HTR-8/SVneo (cell line): ENCODE measurements around the gene MAPK13.
A peak's percentile ranks its signal among the peaks of the same experiment; 100 is the strongest.
"Not testable (repeated sequence)": the region's sequence is repeated elsewhere in the genome, so short reads cannot be mapped to it uniquely, and the experiment has no call there.

Source experiments
- DNase-seq: peaks from one replicate; pipeline ENCODE4 v3.0.0; 2011; ENCODE audit warnings: low spot score, mixed read lengths; ENCODE audit not compliant: insufficient read length
- FAIRE-seq: peaks from 2 replicates; lab custom pipeline; 2011; peaks lifted over from hg19 to GRCh38; lab: Jason Lieb, UNC

Gene MAPK13

DNA sequence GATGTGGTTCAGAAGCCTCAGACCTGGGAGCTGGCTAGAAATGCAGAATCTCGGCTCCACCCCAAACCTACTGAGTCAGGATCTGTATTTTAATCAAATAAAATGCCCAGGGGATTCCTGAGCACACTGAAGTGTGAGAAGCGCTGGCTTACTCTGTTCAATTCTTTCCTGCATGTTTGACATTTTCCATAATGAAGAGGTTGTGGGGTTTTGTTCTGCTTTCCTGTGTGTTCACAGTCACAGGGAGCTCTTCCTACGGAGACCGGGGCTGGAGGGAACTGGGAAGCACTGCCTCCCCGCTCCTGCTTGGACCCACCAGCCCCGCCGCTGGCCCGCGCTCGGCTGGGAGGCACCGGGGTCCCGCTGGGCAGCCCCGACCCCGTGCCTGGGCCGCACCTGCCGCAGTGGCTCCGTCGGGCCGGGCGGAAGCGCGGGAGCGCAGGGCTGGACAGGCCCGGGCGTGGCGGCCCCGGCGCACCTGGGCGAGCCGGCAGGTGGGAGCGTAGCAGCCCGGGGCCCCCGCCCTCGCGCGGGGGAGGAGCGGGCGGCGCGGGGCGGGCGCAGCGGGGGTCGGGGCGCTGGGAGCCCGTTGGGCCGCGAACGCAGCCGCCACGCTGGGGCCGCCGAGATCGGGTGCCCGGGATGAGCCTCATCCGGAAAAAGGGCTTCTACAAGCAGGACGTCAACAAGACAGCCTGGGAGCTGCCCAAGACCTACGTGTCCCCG, at the start of gene MAPK13:
TSS of gene MAPK13 (plus strand) at position 573 of the 726 bp plus-strand sequence. CDS start at position 643, 70 bp downstream.
- DNase-seq (no peak), FAIRE-seq (no peak)

DNA sequence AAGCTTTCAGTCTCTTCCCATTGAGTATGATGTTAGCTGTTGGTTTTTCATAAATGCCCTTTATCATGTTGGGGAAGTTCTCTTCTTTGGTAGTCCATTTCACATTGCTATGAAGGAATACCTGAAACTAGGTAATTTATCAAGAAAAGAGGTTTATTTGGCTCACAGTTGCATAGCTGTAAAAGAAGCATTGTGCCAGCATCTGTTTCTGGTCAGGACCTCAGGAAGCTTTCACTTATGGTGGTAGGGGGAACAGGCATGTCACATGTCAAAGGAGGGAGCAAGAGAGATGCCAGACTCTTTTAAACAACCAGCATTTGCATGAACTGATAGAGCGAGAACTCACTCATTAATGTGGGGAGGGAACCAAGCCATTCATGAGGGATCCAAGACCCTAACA, 48.0 kb upstream of the MAPK13 start:
- FAIRE-seq: no peak
- DNase-seq: no peak

DNA sequence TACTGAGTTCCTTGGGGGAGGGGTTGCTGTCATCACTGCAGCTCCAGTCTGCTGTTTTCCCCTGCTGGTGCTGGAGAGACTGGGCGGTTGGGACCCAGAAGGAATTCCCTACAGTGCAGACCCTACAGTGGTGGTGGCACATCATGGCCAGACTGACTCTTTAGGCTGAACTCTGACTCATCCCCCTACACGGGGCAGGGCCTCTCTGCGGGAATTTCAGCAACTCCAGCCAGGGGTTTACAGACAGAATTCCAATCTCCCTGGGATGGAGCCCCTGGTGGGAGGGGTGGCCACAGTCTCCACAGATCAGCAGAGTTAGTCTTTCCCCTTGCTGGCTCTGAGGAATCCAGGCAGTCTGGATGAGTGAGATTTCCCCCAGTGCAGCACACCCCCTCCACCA, 46.9 kb upstream of the MAPK13 start:
- no peak for DNase-seq
- no peak for FAIRE-seq

DNA sequence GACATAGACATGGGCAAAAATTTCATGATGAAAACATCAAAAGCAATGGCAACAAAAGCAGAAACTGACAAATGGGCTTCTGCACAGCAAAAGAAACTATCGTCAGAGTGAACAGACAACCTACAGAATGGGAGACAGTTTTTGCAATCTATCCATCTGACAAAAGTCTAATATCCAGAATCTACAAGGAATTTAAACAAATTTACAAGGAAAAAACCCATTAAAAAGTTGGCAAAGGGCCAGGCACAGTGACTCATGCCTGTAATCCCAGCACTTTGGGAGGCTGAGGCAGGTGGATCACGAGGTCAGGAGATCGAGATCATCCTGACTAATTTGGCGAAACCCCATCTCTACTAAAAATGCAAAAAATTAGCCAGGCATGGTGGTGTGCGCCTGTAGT, 42.1 kb upstream of the MAPK13 start:
- not testable (repeated sequence) for DNase-seq, FAIRE-seq

DNA sequence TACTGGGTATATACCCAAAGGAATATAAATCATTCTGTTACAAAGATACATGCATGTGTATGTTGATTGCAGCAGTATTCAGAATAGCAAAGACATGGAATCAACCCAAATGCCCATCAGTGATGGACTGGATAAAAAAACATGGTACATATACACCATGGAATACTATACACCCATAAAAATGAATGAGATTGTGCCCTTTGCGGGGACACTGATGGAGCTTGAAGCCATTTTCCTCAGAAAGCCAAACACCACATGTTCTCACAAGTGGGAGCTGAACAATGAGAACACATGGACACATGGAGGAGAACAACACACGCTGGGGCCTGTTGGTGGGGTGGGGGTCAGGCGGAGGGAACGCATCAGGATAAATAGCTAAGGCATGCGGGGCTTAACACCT, 41.3 kb upstream of the MAPK13 start:
- no peak for FAIRE-seq
- no peak for DNase-seq

DNA sequence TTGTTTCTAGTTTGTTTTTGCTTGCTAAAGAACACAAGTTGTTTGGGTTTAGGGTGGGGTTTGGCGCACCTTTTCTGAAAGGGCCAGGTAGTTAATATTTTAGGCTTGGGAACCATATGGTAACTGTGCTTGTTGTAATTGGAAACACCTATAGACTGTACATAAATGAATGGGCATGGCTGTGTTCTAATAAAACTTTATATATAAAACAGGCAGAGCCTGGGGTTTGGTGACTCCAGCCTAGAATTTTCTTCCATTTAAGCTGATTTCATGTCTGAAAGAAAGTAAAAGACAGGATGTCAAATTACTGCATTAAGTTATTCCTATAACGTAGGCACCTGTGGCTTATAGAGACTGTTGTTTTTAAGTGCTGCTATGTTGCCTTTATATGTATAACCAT, 36.1 kb upstream of the MAPK13 start:
- FAIRE-seq (no peak), DNase-seq (no peak)

DNA sequence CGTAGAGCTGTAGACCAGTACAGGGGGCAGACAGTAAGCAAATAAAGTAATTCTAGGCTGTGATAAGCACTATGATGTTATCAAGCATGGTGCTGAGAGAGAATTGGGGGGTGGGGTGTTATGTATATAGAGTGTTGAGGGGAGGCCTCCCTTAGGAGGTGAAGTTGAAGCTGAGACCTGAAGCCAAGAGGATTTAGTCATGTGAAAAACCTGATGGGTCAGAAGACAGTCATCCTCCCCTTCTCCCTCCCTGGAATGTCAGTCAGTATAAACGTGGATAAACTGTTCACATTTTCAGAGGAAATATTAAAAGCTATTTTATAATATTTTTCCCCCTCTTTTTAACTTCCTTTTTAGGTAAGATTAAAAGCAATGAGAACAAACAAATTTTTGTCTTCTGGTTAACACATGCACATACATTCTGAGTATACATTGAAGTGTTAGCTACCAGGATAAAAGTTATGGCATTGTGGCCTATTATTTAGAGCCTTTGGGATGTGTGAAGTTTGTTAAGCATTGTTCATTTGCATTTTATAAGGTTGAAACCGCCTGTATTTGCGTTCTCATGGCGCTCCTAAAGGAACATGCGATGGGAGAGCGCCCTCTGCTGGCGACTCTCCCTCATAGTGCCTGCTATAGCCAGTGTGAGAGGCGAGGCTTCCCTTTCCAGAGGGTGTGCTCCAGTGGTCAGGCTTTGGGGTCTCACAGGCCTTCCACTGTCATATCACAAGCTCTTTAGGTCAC, 35.4 kb upstream of the MAPK13 start:
- FAIRE-seq (peak; percentile 48), DNase-seq (peak; percentile 65)

DNA sequence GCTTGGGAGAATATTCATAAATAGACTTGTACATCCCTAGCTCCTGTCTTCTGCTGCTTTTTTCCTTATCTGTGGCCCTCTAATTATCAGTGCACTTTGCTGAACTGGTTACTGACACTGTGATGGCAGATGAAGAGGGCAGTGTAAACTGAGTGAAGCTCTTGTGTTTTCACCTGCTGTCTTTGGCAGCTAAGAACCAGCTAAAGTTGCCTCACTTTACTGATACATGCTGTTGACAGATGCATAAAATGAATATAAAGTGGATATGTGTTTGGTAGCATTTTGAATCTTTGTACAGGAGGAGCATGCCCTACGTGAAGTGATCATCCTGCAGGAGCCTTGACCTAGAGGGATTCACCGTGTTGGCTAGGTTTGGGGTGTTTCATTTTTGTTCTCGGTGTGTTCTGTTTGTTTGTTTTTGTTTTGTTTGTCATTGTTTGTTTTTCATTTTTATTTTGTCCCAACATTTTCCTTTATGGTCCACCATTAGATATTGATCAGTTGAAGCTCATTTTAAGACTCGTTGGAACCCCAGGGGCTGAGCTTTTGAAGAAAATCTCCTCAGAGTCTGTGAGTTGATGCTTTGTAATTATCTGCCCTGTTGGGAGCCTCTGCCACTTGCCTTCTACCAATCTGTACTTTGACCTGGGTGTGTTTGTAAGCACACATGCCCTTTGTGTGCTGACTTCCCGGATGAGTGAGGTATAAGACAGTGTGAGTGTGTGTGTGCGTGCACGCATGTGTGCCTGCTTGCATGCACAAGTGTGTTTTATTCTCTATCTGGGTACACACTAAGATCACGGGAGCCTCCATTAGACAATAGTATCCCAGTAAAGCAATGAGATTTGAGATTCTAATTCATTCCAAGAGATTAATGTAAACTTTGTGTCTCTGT, 34.6 kb upstream of the MAPK13 start:
- FAIRE-seq: no peak

DNA sequence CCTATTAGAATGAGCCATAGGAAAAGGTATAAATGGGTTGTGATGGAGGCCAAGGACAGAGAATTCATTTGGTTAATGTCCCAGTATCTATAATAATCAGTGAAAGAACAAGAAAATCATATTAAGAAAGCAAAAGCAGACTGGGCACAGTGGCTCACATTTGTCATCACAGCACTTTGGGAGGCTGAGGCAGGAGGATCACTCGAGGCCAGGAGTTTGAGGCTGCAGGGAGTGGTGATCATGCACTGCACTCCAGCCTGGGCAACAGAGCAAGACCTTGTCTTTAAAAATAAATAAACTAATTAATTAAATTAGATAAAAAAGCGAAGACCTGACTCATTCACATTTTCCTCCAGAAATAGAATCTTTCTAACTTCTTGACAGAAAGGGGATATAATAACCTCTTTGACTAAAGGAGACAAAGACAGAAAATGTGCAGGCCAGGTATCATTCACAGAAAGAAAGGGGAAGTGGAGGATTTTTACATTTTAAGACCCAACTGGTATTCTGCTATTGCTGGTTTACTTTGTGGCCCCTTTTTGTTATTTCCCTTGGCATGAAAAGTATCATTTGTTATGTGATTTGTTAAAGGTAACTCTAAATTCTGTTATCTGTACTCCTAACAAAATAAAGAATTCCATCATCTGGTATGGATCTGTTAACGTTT, 31.9 kb upstream of the MAPK13 start:
- DNase-seq (no peak), FAIRE-seq (no peak)

More for the DNA sequence above, 34.6 kb upstream of the MAPK13 start:
- no peak for DNase-seq

DNA sequence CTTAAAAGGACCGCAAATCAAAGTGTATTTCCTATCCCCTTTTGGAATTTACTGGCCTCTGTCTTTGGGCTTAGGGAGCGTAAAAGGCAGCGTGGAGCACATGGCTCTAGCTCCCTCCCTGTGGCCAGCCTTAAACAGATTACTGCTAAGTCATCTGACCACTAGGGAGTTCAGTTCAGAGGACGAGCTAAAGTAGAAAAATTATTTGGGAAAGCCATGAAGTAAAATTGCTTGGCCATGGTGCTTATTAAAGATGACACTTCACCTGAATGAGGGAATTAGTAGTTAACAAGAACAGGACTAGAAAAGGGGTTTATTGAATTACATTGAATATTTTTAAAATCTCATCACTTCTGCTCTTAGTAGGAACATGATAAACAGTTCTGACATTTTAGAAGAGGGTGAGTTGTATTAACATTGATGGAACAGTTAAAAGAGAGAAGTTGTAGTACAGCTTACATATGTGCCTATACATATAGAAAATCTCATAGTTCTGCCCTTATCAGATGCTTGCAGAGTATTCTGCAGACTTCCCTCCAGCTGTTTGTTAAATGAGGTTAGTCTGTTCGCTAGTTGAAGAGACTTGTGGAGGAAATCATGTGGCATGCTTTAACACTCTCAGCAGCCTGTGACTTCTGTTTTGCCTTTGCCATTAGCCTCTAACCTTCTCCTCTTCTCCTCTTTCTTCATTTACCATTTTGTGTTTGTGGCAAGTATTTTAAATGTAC, 31.2 kb upstream of the MAPK13 start:
- FAIRE-seq (no peak), DNase-seq (no peak)

DNA sequence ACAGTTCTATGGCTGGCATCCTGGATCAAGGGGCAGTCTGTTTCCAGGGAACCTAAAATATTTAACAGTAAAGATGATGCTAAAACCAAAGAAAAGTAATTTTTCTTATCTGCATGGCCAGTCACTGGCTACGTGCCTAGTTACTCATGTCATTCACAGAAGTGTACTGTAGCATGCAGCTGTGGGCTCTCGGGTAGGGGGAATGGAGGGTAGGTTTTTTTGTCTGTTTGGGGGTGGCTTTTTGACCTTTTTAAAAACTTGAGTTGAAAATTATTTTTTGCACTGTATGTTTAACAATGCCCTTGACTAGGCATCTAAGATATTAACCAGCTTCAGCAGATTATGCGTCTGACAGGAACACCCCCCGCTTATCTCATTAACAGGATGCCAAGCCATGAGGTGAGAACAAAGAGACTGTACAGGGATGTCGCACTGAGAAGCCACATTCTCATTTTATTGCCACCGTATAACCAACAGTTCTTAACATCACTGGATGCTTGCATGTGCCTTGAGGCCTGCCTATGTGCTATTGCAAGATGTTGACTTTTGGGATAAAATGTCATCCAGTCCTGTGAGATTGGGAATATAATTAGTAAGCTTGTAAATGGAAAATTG, 30.3 kb upstream of the MAPK13 start:
- FAIRE-seq: no peak

DNA sequence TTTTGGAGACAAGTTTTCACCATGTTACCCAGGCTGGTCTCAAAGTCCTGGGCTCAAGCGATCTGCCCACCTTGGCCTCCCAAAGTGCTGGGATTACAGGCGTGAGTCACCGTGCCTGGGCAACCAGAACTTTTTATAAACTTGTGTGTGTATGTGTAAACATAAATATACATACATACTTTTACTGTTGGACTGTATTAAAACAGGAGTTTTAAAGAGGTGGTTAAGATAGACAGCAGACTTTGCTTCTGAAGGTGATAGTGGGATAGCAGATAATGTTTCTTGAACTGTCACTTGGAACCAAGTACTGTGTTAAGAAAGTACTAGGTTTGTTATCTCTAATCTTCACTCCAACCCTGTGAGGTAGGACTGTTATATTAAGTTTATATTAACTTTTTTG, 28.6 kb upstream of the MAPK13 start:
- DNase-seq (no peak), FAIRE-seq (no peak)

More for the DNA sequence above, 30.3 kb upstream of the MAPK13 start:
- no peak for DNase-seq

DNA sequence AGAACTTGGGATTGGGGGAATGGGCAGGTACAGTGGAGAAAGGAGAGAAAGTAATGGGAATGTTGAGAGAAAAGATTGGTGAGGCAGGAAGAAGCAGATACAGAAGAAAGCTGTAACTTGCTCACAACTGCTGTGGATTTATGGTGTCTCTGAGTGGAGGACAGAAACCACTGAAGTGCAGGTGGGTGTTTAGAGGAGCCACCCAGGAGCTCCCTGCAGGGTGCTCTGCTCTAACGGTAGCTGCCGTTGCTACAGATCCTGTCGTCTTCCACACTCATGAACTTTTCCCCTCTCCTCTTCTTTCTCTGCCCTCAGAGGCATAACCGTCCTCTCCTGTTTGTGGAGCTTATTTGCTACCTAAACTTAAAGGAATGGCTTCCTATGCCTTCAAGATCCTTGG, 27.5 kb upstream of the MAPK13 start:
- FAIRE-seq: no peak
- no peak for DNase-seq

DNA sequence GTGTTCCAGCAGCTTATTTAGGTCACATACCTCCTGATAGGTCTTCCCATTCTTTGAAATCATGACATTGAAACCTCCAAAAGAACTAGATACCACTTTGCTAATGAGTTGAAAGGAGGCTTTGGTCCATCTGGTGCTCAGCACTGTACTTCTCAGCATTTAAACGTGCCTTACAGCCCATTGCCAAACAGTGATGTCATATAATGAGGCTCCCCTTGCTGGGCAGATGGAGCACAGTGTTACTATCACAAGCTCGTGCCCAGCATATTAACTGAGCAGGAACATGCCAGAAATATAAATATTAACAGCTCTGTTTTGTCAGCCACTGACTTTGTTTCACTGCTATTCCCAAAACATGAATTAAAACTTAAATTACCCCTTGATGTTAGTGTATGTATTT, 25.5 kb upstream of the MAPK13 start:
- FAIRE-seq (no peak), DNase-seq (no peak)

DNA sequence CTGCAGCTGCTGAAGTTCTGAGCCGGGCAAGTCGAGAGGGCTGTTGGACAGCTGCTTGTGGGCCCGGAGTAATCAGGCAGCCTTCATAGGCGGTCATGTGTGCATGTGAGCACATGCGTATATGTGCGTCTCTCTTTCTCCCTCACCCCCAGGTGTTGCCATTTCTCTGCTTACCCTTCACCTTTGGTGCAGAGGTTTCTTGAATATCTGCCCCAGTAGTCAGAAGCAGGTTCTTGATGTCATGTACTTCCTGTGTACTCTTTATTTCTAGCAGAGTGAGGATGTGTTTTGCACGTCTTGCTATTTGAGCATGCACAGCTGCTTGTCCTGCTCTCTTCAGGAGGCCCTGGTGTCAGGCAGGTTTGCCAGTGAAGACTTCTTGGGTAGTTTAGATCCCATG, 21.2 kb upstream of the MAPK13 start:
- DNase-seq (no peak), FAIRE-seq (no peak)

DNA sequence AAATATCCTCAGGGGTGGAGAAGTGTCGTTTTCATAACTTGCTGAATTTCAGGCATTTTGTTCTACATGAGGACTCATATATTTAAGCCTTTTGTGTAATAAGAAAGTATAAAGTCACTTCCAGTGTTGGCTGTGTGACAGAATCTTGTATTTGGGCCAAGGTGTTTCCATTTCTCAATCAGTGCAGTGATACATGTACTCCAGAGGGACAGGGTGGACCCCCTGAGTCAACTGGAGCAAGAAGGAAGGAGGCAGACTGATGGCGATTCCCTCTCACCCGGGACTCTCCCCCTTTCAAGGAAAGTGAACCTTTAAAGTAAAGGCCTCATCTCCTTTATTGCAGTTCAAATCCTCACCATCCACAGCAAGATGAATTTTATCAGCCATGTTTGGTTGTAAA, 20.3 kb upstream of the MAPK13 start:
- FAIRE-seq (no peak), DNase-seq (no peak)

DNA sequence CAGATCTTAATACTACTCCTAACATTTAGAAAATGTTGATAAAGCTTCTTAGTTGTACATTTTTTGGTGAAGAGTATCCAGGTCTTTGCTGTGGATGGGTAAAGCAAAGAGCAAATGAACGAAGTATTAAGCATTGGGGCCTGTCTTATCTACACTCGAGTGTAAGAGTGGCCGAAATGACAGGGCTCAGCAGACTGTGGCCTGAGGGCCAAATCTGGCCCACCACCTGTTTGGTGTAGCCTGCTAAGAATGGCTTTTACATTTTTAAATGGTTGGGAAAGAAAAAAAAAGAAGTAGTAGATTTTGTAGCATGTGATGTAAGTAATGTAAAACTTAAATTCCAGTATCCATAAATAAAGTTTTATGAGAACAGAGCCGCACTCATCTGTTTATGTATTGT, 19.4 kb upstream of the MAPK13 start:
- DNase-seq (no peak), FAIRE-seq (no peak)

DNA sequence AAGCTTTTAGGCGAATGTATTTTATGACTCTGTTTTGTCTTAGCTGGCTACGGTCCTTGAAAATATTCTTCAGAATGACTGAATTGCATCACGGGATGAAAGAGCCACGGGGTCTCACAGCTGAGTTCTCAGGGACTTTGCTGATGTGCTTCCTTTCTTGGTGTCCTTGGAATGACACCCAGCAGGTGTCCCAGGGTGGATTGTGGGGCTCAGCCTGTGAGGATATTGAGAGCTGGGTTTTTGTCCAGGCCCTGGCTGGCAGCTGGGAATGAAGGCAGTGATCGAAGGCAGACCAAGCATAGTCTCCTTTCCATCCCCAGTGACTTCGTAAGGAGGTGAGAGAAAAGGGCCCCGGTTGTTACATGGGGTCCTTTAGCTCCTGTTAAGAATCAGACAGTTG, 18.8 kb upstream of the MAPK13 start:
- FAIRE-seq: no peak
- no peak for DNase-seq

DNA sequence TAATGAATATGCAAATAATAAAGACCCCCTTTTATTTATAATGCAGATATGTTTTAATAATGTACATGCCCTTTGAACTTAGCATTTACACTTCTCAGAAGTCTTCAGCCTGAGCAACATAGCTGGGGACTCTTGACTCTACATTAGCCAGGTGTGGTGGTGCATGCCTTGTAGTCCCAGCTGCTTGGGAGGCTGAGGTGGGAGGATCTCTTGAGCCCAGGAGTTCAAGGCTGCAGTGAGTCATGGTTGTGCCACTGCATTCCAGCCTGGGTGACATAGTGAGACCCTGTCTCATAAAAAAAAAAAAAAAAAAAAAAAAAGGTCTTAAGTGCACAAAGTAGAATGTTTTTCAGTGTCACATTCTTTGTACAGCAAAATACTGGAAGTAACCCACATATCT, 17.3 kb upstream of the MAPK13 start:
- FAIRE-seq (no peak), DNase-seq (no peak)
